ENCODE results near the gene CLIC6.
"Not testable (repeated sequence)": the region's sequence is repeated elsewhere in the genome, so short reads cannot be mapped to it uniquely, and the experiment has no call there.

The CLIC6 gene

GRCh38 chr21:34653522-34653921 is 15.3 kb upstream of the CLIC6 start:
- DNase-seq (ENCODE audit: low read depth), result no peak

DNA sequence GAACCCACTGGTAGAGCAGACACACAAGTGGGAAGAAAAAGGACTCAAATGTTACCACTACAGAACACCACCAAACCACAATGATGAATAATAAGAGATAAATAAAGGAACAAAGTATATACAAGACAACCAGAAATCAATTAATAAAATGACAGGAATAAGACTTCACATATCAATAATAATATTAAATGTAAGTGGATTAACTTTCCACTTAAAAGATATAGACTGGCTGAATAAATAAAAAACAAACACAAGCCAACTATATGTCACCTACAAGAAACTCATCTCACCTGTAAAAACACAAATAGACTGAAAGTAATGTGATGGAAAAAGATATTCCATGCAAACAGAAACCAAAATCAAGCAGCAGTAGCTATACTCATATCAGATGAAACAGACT is 6.9 kb upstream of the CLIC6 start:
- DNase-seq (ENCODE audit: low read depth), result no peak

DNA sequence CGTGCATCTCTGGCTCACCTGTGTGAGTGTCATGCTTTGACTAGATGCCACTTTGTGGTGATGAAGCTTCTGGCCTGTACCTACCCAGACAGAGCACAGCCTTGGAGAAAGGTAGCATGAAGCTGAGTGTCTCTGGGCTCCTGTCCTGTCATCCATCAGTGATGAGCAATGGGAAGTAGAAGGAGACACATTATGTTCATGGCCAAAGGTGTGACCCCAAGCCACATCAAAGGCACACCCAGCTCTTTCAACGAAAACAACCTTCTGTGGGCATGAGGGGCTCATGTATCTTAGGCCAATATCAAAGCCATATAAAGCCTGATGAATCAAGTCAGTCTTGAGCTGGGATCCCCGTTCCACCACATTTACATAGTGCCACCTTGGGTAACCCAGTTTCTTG is 1.0 kb upstream of the CLIC6 start:
- DNase-seq (ENCODE audit: low read depth), result no peak

DNA sequence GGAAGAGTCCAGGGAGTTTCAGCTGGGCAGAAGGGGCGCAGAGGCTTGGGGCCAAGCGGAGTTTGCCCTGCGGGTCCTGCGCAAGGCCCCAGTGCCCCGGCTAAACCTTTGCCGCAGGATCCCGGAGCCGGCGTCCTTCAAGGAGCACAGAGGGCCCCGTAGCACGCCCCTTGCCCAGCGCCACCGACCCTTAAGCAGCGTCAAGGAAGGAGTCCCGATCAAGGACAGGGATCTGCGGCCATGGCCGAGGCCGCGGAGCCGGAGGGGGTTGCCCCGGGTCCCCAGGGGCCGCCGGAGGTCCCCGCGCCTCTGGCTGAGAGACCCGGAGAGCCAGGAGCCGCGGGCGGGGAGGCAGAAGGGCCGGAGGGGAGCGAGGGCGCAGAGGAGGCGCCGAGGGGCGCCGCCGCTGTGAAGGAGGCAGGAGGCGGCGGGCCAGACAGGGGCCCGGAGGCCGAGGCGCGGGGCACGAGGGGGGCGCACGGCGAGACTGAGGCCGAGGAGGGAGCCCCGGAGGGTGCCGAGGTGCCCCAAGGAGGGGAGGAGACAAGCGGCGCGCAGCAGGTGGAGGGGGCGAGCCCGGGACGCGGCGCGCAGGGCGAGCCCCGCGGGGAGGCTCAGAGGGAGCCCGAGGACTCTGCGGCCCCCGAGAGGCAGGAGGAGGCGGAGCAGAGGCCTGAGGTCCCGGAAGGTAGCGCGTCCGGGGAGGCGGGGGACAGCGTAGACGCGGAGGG is 520 bp downstream of the CLIC6 start:
- DNase-seq (ENCODE audit: low read depth), result no peak

DNA sequence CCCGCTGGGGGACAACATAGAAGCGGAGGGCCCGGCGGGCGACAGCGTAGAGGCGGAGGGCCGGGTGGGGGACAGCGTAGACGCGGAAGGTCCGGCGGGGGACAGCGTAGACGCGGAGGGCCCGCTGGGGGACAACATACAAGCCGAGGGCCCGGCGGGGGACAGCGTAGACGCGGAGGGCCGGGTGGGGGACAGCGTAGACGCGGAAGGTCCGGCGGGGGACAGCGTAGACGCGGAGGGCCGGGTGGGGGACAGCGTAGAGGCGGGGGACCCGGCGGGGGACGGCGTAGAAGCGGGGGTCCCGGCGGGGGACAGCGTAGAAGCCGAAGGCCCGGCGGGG is 1.1 kb downstream of the CLIC6 start:
- not testable (repeated sequence) for DNase-seq (ENCODE audit: low read depth)

DNA sequence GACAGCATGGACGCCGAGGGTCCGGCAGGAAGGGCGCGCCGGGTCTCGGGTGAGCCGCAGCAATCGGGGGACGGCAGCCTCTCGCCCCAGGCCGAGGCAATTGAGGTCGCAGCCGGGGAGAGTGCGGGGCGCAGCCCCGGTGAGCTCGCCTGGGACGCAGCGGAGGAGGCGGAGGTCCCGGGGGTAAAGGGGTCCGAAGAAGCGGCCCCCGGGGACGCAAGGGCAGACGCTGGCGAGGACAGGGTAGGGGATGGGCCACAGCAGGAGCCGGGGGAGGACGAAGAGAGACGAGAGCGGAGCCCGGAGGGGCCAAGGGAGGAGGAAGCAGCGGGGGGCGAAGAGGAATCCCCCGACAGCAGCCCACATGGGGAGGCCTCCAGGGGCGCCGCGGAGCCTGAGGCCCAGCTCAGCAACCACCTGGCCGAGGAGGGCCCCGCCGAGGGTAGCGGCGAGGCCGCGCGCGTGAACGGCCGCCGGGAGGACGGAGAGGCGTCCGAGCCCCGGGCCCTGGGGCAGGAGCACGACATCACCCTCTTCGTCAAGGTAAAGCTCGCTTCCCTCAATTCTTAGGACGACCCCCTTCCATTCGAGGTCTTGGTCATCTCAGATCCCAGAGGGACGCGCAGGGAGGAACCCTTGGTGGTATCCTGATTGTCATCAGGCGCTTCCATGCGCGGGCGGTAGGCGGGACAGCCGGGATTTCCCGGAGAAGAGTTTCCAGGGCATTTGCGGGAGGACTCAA is 1.6 kb downstream of the CLIC6 start:
- no peak for DNase-seq (ENCODE audit: low read depth)

- DNase-seq (ENCODE audit: low read depth), result no peak
Measured at GRCh38 chr21:34670962-34671348, 2.2 kb downstream of the CLIC6 start.

DNA sequence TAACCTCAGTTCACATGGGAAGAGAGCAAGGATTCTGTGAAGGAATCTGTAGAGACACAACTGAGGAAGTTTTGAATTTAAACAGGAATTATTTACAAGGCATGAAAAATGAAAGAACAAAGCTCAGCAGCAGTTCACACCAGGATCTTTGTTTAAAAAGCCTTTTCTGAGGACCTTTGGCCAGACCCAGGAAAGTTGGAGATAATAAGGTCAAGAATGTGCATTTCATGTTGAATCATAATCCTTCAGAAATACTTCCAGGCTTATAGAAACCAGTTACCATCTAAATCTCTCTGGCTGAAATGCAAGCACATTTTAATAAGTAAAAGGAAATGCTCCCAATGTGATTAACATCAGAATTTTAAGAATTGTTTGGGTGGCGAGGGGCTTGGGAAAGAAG is 2.7 kb downstream of the CLIC6 start:
- no peak for DNase-seq (ENCODE audit: low read depth)

DNA sequence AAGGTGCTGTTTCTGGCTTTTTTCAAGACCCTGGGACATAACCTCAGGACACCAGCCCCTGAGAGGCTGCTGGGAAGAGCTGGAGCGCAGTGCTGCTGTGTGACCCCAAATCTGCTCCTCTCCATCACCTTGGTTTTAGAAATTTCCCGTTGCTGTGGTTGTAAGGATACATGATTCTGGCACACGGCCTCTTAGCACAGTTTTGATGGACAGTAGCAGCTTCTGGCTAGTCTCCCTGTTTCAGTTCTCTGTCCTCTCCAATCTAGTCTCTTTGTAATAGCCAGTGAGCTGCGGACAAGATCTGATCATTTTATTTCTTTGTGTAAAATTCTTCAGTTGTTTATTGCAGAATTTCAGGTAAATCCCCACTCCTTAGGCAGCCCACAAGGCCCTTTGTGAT is 3.1 kb downstream of the CLIC6 start:
- no peak for DNase-seq (ENCODE audit: low read depth)

GRCh38 chr21:34673006-34673405 is 4.2 kb downstream of the CLIC6 start:
- no peak for DNase-seq (ENCODE audit: low read depth)

GRCh38 chr21:34674468-34674867 is 5.7 kb downstream of the CLIC6 start:
- no peak for DNase-seq (ENCODE audit: low read depth)

DNA sequence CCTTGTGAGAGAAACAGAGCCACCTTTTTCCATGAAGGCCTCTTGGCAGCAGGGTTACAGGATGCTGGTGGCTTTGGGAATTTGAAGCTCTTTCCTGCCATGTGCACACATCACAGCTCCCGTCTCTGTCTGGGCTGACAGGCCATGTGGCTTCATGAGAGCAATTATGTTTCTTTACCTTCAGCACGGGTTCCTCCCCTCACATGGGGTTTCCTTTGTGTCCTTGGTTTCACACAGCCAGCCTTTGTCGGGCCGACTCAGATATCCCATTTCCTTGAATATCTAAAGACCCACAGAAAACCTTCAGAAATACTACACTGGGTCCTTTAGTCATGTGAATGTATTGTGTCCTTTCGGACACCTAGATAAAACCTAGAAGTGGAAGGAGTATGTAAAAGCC is 7.1 kb downstream of the CLIC6 start:
- no peak for DNase-seq (ENCODE audit: low read depth)

DNA sequence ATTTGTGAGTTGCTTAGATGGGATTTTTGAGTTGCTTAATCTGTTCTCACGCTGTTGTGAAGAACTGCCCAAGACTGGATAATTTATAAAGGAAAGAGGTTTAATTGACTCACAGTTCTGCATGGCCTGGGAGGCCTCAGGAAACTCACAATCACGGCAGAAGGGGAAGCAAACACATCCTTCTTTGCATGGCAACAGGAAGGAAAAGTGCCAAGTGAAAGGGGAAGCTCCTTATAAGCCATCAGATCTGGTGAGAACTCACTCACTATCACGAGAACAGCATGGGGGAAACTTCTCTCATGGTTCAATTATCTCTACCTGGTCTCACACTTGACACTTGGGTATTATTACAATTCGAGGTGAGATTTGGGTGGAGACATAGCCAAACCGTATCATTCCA is 10.3 kb downstream of the CLIC6 start:
- no peak for DNase-seq (ENCODE audit: low read depth)

DNA sequence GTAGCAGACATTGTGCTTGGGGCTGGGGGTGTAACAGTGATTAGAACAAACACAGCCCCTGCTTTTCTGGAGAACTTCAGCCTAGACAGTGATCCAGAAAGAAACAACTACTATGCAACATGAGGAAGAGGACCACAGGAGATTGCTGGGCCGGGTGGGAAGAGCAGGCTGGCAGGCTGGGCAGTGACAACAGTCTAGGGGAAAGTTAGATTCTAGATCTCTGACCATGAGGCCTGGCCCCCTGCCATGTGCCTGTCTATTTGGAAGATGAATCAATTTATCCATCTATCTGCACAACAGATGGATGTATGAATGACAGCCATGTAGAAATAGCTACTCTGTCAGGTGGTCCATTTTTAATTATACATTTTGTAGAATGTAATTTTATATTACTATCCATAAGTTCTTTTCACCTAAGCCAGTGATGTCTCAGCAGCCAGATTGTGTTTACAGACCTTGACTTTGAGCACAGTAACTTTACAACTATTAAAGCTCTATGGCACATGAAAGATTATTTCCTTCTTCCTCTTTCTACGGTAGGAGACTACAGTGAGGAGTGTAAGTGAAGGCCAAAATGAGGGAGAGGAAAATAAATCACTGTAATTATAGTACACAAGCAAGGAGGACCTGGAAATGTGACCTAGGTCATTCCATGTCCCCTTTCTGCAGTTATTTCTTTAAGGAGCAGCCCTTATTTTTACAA is 15.5 kb downstream of the CLIC6 start:
- DNase-seq (ENCODE audit: low read depth), result no peak

- DNase-seq (ENCODE audit: low read depth), result no peak
Measured at GRCh38 chr21:34687065-34687464, 18.3 kb downstream of the CLIC6 start.

- no peak for DNase-seq (ENCODE audit: low read depth)
Measured at GRCh38 chr21:34687745-34688144, 19.0 kb downstream of the CLIC6 start.

DNA sequence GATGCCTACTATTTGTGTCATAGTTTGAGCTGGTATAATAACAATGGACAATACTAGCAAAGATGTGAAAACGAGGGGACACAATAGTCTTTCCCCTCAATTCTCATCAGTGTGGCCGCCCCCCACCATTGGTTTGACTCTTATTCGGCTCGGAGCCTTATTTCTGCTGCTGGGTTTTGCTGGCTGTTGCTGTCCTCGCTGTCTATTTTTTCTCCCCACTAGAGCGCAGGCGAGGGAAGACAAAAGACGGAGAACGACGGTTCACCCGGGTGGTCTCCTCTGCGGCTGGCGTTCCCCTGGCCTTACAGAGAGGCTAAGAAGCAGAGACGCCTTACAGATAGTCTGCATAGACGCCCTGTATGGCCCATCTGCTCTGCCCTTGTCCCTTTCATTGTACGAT is 19.4 kb downstream of the CLIC6 start:
- DNase-seq (ENCODE audit: low read depth), result no peak

DNA sequence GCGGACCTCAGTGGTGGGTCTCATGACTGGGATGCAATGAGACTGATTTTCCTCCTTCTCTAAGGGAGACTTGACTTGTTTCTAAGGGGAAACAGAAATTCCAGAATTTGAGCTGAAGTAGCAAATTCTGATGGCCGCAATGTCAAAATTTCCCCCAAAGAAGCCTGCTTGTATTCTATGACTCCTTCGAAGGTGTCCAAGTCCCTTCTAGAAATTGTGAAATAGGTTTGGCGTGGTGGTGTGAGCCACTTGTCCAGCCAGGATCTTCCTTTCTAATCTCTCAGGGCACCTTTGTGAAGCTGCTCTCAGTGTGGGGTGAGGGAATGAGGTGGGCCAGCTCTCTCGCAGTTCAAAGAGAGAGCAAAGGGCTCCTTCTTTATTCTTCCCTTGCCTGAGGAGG is 19.9 kb downstream of the CLIC6 start:
- DNase-seq (ENCODE audit: low read depth), result no peak

DNA sequence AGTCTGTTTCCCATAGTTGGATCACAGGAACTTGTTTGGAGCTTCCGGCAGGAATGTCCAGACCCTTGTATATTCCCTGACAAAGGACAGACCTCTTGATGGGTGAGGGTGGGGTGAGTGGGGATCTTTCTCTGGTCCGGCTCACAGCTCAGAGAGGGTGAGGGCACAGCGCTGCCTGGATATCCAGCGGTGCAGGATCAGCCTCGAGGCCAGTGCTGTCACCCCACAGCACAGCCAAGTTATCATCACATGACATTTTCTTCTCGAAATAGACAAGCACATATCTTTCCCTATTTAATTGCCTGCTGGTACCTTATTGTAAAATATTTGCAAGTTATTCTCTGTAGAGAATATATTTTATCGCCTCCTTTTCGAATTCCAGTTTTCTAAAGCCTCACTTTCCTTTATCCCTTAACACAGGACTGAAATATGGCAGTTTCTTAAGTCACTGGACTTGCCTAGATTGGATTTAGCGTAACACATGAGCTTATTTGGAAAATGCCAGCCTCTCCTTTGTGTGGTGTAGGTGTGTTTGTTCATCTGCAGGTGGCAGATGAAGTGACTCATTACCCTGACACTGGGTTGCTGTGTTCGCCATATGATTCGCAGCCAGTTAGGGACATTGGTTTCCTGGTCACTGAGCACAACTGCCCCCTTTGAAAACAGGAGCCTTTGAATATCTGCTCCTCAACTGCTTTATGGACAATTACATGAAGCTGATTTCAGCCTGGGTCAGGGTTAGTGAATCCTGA is 21.4 kb downstream of the CLIC6 start:
- DNase-seq (ENCODE audit: low read depth), result no peak

- no peak for DNase-seq (ENCODE audit: low read depth)
Measured at GRCh38 chr21:34690793-34691175, 22.0 kb downstream of the CLIC6 start.

- DNase-seq (ENCODE audit: low read depth), result no peak
Measured at GRCh38 chr21:34691390-34692032, 22.7 kb downstream of the CLIC6 start.

DNA sequence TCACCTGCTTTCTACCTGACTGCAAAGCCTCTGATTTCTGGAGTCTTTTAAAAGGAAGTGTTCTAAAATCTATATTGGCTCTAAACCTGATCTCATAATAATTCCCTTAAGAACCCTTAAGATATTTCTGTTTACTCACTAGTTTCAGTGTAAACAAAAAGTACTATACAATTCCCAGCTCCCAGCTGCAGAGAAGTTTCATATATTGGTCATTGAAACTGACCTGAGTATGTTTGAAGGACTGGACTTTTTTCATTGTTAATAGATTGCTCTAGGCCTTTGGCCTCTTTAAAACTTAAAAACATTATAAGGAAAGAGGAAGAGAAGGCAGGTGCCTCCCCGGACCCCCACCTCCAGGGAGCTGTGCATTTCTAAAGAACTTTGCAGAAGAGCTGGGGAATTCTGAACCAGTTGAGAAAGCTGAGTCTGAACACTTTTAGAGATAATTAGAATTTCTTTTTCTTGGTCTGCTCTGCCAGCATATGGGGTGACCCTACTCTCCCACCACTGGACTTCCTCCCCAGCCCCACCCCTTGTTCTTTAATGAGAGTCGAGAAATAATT is 23.7 kb downstream of the CLIC6 start:
- no peak for DNase-seq (ENCODE audit: low read depth)

Data from activated T-helper 9 cell treated with anti-CD3 and anti-CD28 coated beads, Interleukin-2, amount 50 U/mL, for 16 hours (primary cell).